Smooth muscle cell (in vitro differentiated cells): ENCODE measurements around the gene NBL1. TPM values are rescaled to one million over a fixed set of nuclear protein-coding genes. Genes with fewer than 3 reads are reported as not detected.

ENCODE experiments used
- DNase-seq: peaks from one replicate; lab custom pipeline; 2025; ENCODE audit not compliant: unreplicated experiment; lab: John Stamatoyannopoulos, UW
- H2AFZ ChIP-seq: fragments of 200-600 bp; sonication (generic); 2 replicates; pipeline ENCODE4 v1.6.0; 2016; ENCODE audit warnings: antibody characterized with exemption, low read depth, mild to moderate bottlenecking
- H3F3A ChIP-seq: fragments of 200-600 bp; sonication (generic); 2 replicates; pipeline ENCODE4 v1.6.0; 2017; ENCODE audit warnings: antibody characterized with exemption, low read depth
- H3K27ac ChIP-seq: fragments of 200-600 bp; sonication (generic); 2 replicates; pipeline ENCODE4 v1.5.1; 2016; ENCODE audit warnings: low read depth, mild to moderate bottlenecking
- H3K27me3 ChIP-seq: fragments of 200-600 bp; sonication (generic); 2 replicates; pipeline ENCODE4 v1.6.1; 2016; ENCODE audit warnings: low read depth, mild to moderate bottlenecking
- H3K36me3 ChIP-seq: fragments of 200-600 bp; sonication (generic); 2 replicates; pipeline ENCODE4 v1.5.1; 2016; ENCODE audit warnings: low read depth
- H3K4me1 ChIP-seq: fragments of 200-600 bp; sonication (generic); 2 replicates; pipeline ENCODE4 v1.5.1; 2016; ENCODE audit warnings: low read depth
- H3K4me2 ChIP-seq: fragments of 200-600 bp; sonication (generic); 2 replicates; pipeline ENCODE4 v1.6.0; 2016; ENCODE audit warnings: mild to moderate bottlenecking
- H3K4me3 ChIP-seq: fragments of 200-600 bp; sonication (generic); 2 replicates; pipeline ENCODE4 v1.5.1; 2016; ENCODE audit warnings: mild to moderate bottlenecking
- H3K79me2 ChIP-seq: fragments of 200-600 bp; sonication (generic); 2 replicates; pipeline ENCODE4 v1.6.0; 2016; ENCODE audit warnings: low read depth, mild to moderate bottlenecking
- H3K9ac ChIP-seq: fragments of 200-600 bp; sonication (generic); 2 replicates; pipeline ENCODE4 v1.6.0; 2016; ENCODE audit warnings: low read depth
- H3K9me3 ChIP-seq: fragments of 200-600 bp; sonication (generic); replicated peaks from 2 replicates; pipeline ENCODE4 v1.5.1; 2016; ENCODE audit warnings: low read depth
- H4K20me1 ChIP-seq: fragments of 200-600 bp; sonication (generic); 2 replicates; pipeline ENCODE4 v1.6.0; 2016; ENCODE audit warnings: low read depth
- CTCF ChIP-seq: fragments of 200-600 bp; sonication (generic); IDR thresholded peaks from 2 replicates; pipeline ENCODE4 v1.5.1; 2017; ENCODE audit warnings: borderline replicate concordance, mild to moderate bottlenecking, antibody characterized with exemption; ENCODE audit not compliant: insufficient read depth, poor library complexity, severe bottlenecking
- WGBS: methylation state at CpG from one replicate; pipeline ENCODE4 v1.1.7; 2016; ENCODE audit warnings: low lambda C conversion rate; 5-methylcytosine and 5-hydroxymethylcytosine counted together
- polyA plus RNA-seq: library from polyadenylated mRNA; unstranded; fragments of >200 nt; fragmentation: Nextera tagmentation; extraction: Ambion mirVana; gene quantifications from 2 replicates; pipeline ENCODE4 v1.2.1, GENCODE V29; 2016
- total RNA-seq: library from RNA; depleted of rRNA; stranded (reverse); fragments of >200 nt; gene quantifications from 2 replicates; pipeline ENCODE4 v1.2.3, GENCODE V29; 2014

Gene NBL1
- total and polyA plus RNA-seq, 2 experiments from 2014 or later: 9.4 to 35.9 TPM

GRCh38 chr1:19668888-19669287 lies 24.8 kb downstream of the NBL1 start:
- H3K9me3 ChIP-seq: no peaks in the 10 kb centered on the region
- H2AFZ ChIP-seq: no peak overlapping the region
- no peaks in the 10 kb centered on the region for H3K4me1 ChIP-seq
- H3K9ac ChIP-seq: no peak overlapping the region
- H3K27me3 ChIP-seq: peaks cover 61% of the 10 kb centered on the region
- no peak for DNase-seq
- no peak overlapping the region for H3K4me2 ChIP-seq
- no peaks in the 10 kb centered on the region for H3K36me3 ChIP-seq
- no peak overlapping the region for H3K27ac ChIP-seq
- H4K20me1 ChIP-seq: peaks cover 5% of the 10 kb centered on the region
- 83% methylated on average over 8 of the region's 8 CpGs for WGBS
- H3K4me3 ChIP-seq: no peak overlapping the region
- H3K79me2 ChIP-seq: no peaks in the 10 kb centered on the region
- no peak for TF ChIP-seq CTCF
- no peaks in the 10 kb centered on the region for H3F3A ChIP-seq

- no peaks in the 10 kb centered on the region for H3K79me2 ChIP-seq
- DNase-seq: no peak
Observed at GRCh38 chr1:19670787-19671186, 26.7 kb downstream of the NBL1 start.

GRCh38 chr1:19672237-19672636 lies 28.1 kb downstream of the NBL1 start:
- Histone ChIP-seq H3K4me2 (no peak overlapping the region), H3K79me2 (no peaks in the 10 kb centered on the region), H3F3A (no peaks in the 10 kb centered on the region), H3K27me3 (peaks cover 28% of the 10 kb centered on the region), H3K36me3 (no peaks in the 10 kb centered on the region), H2AFZ (no peak overlapping the region), H3K4me1 (no peaks in the 10 kb centered on the region), H4K20me1 (peaks cover 5% of the 10 kb centered on the region), H3K4me3 (no peak overlapping the region), H3K9me3 (no peaks in the 10 kb centered on the region), H3K9ac (no peak overlapping the region), H3K27ac (no peak overlapping the region)
- 85% methylated on average over 6 of the region's 6 CpGs for WGBS
- no peak for TF ChIP-seq CTCF
- DNase-seq: no peak

More at GRCh38 chr1:19670787-19671186, 26.7 kb downstream of the NBL1 start:
- H3K4me1 ChIP-seq: no peaks in the 10 kb centered on the region
- H4K20me1 ChIP-seq: peaks cover 5% of the 10 kb centered on the region
- H3K27ac ChIP-seq: no peak overlapping the region
- no peaks in the 10 kb centered on the region for H3K36me3 ChIP-seq
- no peak overlapping the region for H2AFZ ChIP-seq
- no peaks in the 10 kb centered on the region for H3K9me3 ChIP-seq
- H3K4me3 ChIP-seq: no peak overlapping the region
- H3K9ac ChIP-seq: no peak overlapping the region
- TF ChIP-seq CTCF: no peak
- no peaks in the 10 kb centered on the region for H3F3A ChIP-seq
- H3K4me2 ChIP-seq: no peak overlapping the region
- H3K27me3 ChIP-seq: peaks cover 42% of the 10 kb centered on the region
- 72% methylated on average over 4 of the region's 4 CpGs for WGBS

GRCh38 chr1:19675797-19676196 lies 31.7 kb downstream of the NBL1 start:
- 66% methylated on average over 5 of the region's 5 CpGs for WGBS

More at GRCh38 chr1:19675797-19676196, 31.7 kb downstream of the NBL1 start:
- H4K20me1 ChIP-seq: peaks cover 5% of the 10 kb centered on the region
- no peaks in the 10 kb centered on the region for H3K4me1 ChIP-seq
- H3K27ac ChIP-seq: no peak overlapping the region
- H3F3A ChIP-seq: no peaks in the 10 kb centered on the region
- H3K4me3 ChIP-seq: no peak overlapping the region
- no peak for TF ChIP-seq CTCF
- DNase-seq: no peak
- H3K9ac ChIP-seq: no peak overlapping the region
- H3K9me3 ChIP-seq: no peaks in the 10 kb centered on the region
- H3K27me3 ChIP-seq: peaks cover 2% of the 10 kb centered on the region
- H3K36me3 ChIP-seq: no peaks in the 10 kb centered on the region
- no peaks in the 10 kb centered on the region for H3K79me2 ChIP-seq
- H3K4me2 ChIP-seq: no peak overlapping the region
- no peak overlapping the region for H2AFZ ChIP-seq
